NB4 (cell line): ENCODE results near the gene HOXC6.
"Not testable (repeated sequence)": the region's sequence is repeated elsewhere in the genome, so short reads cannot be mapped to it uniquely, and the experiment has no call there.

Experiments used
- DNase-seq: peaks from one replicate; pipeline ENCODE4 v3.0.0; 2010; ENCODE audit warnings: low read depth
- H3K4me3 ChIP-seq: one replicate; pipeline ENCODE4 v1.5.1; 2011; ENCODE audit warnings: mild to moderate bottlenecking, low read depth, low read length, moderate library complexity
- CTCF ChIP-seq: IDR thresholded peaks from one replicate; pipeline ENCODE4 v1.5.1; 2012; ENCODE audit warnings: low read depth, low read length
- MAX ChIP-seq: IDR thresholded peaks from 2 replicates; pipeline ENCODE4 v1.6.1; 2011; ENCODE audit warnings: low read depth, low read length
- MYC ChIP-seq: IDR thresholded peaks from 2 replicates; pipeline ENCODE4 v1.6.1; 2011; ENCODE audit warnings: low read depth, low read length
- POLR2A ChIP-seq: IDR thresholded peaks from 2 replicates; pipeline ENCODE4 v1.6.1; 2011; ENCODE audit warnings: mild to moderate bottlenecking; ENCODE audit not compliant: insufficient read length; ENCODE audit errors: extremely low read depth

The HOXC6 gene

GRCh38 chr12:54040648-54041047 lies 12.4 kb downstream of the HOXC6 start:
- TF ChIP-seq MAX: no peak
- no peak for TF ChIP-seq CTCF
- TF ChIP-seq POLR2A: no peak
- TF ChIP-seq MYC: no peak

DNA sequence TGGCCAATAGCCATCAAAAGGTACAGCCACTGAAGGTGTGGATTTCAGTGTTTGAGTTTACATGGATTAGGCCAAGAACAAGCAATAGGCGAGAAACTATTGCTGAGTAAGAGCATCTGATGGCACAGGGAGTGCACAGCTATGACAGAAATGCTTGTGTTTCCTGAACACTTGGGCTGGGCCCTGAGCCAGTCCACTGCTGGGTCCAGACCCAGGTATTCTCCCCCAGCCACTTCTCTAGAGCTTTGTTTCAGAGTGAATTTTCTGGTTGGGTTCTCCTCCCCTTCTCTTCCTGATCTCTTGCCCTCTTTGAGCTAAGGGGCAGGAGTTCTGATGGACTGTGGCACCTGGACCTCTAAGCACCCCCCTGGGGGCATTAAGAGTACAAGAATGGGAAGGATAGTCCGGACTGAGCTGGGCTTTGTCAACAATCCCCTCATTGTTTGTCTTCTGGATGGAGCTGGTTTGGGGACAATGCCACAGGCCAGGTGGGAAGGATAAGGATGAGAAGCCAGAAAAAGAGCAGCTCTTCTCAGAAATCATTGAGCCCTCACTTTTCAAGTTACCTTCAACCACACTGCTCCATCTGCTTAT lies 13.0 kb downstream of the HOXC6 start:
- H3K4me3 ChIP-seq: no peak overlapping the region
- no peak for DNase-seq
- TF ChIP-seq POLR2A: no peak
- TF ChIP-seq MYC: no peak
- no peak for TF ChIP-seq CTCF
- TF ChIP-seq MAX: no peak

More at GRCh38 chr12:54040648-54041047, 12.4 kb downstream of the HOXC6 start:
- no peak for DNase-seq
- H3K4me3 ChIP-seq: no peak overlapping the region

- not testable (repeated sequence) for DNase-seq, H3K4me3 ChIP-seq
These were observed 13.8 kb downstream of the HOXC6 start for GRCh38 chr12:54042033-54042432.

DNA sequence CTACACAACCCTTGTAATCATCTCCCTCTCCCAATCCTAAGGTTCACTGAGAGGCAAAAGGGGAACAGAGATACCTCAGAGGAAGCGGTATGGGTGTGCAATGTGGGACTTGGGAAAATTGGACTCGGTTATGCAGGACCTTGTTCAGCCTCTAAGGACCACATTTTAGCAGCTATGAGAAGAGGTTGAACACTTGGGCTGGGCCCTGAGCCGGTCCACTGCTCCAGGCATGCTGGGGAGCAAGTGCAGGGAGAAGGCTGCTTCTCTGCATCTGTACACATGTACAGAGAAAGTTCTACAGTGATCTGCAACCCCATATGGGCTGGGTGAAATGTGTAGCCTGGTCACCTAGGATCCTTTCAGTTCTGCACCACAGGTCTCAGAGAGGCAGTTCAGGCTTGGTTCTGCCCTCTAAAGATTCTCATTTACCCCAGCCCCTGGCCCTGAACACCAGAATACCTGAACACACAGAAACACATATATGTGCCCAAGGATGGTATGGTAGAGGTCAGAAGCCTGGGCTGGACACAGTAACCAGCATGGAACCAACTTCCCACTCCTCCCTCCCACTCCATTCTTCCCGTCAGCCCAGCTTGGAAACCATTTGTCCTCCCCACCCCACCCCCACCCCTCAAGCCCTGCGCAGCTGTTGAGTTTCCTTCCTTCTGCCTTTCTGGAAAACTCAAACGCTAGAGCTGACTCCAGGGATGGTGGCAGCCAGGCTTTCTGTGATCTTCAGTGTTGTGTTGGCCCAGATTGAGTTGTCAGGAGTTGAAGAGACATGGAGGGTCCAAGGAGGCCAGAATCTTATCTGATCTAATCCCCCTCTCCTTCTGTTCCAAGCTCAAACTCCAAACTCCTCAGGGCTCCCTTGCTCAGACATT lies 15.0 kb downstream of the HOXC6 start:
- no peak for TF ChIP-seq POLR2A
- no peak for TF ChIP-seq CTCF

GRCh38 chr12:54044425-54045103 lies 16.3 kb downstream of the HOXC6 start:
- TF ChIP-seq MAX: no peak
- TF ChIP-seq MYC: no peak
- no peak for TF ChIP-seq POLR2A
- TF ChIP-seq CTCF: no peak
- H3K4me3 ChIP-seq: no peak overlapping the region
- no peak for DNase-seq

More for the DNA sequence above, 15.0 kb downstream of the HOXC6 start:
- H3K4me3 ChIP-seq: no peak overlapping the region
- DNase-seq: no peak

- no peak overlapping the region for H3K4me3 ChIP-seq
- TF ChIP-seq CTCF (no peak), MYC (no peak), POLR2A (no peak), MAX (no peak)
- no peak for DNase-seq
These were observed 17.2 kb downstream of the HOXC6 start for GRCh38 chr12:54045401-54045800.
